H1 (cell line): ENCODE results near the gene NAV3. TPM values are rescaled to one million over a fixed set of nuclear protein-coding genes. Genes with fewer than 3 reads are reported as not detected.

Experiments
- CTCF ChIA-PET: fragments of 300-600 bp; sonication (Branson Sonifier 250); formaldehyde crosslinking; loops from one replicate; lab custom pipeline; 2021; ENCODE audit not compliant: partially characterized antibody; lab: Charles Lee
- POLR2A ChIA-PET: fragments of 300-600 bp; sonication (Branson Sonifier 250); formaldehyde crosslinking; loops from one replicate; lab custom pipeline; 2021; ENCODE audit warnings: inconsistent platforms; ENCODE audit not compliant: partially characterized antibody; lab: Charles Lee
- DNase-seq, 2 experiments: peaks; one replicate each; pipeline versions ENCODE4 v3.0.0 to v3.0.0-alpha.2; 2010 to 2022; ENCODE audit warnings: low spot score in 2 of 2, low read depth in 1 of 2, mixed read lengths in 1 of 2
- FAIRE-seq: peaks from 2 replicates; lab custom pipeline; 2011; peaks lifted over from hg19 to GRCh38; lab: Jason Lieb, UNC
- H2AFZ ChIP-seq: 2 replicates; pipeline ENCODE4 v1.8.1; 2012; ENCODE audit warnings: low read length, inconsistent platforms
- H2AK5ac ChIP-seq: 2 replicates; pipeline ENCODE4 v1.6.1; 2013; ENCODE audit warnings: low read depth, low read length
- H2BK120ac ChIP-seq: replicated peaks from 2 replicates; pipeline ENCODE3; 2013; ENCODE audit warnings: low read depth, low read length, inconsistent platforms
- H2BK12ac ChIP-seq: 2 replicates; pipeline ENCODE4 v1.6.1; 2013; ENCODE audit warnings: low read depth, low read length
- H2BK15ac ChIP-seq: 2 replicates; pipeline ENCODE4 v1.6.1; 2013; ENCODE audit warnings: low read length
- H2BK20ac ChIP-seq: 2 replicates; pipeline ENCODE4 v1.6.1; 2013; ENCODE audit warnings: low read length
- H2BK5ac ChIP-seq: 2 replicates; pipeline ENCODE4 v1.6.1; 2013; ENCODE audit warnings: low read depth, low read length
- H3K14ac ChIP-seq: 2 replicates; pipeline ENCODE4 v1.6.1; 2013; ENCODE audit warnings: inconsistent platforms; ENCODE audit not compliant: insufficient read length
- H3K18ac ChIP-seq: 2 replicates; pipeline ENCODE4 v1.6.1; 2013; ENCODE audit warnings: low read length; ENCODE audit errors: extremely low read depth
- H3K23ac ChIP-seq: 2 replicates; pipeline ENCODE4 v1.6.1; 2013; ENCODE audit warnings: inconsistent platforms; ENCODE audit not compliant: insufficient read length
- H3K23me2 ChIP-seq: 2 replicates; pipeline ENCODE4 v1.6.1; 2013; ENCODE audit warnings: low read depth, low read length
- H3K27ac ChIP-seq: 2 replicates; pipeline ENCODE4 v1.6.1; 2011; ENCODE audit warnings: low read depth, low read length, inconsistent platforms
- H3K27me3 ChIP-seq, 4 experiments: replicated peaks in 1 of 4; 1 replicate in 1 of 4; 2 replicates in 3 of 4; pipeline versions ENCODE4 v1.6.1 to v1.8.1; 2011 to 2013; ENCODE audit warnings: low read length in 3 of 4, mild to moderate bottlenecking in 3 of 4, inconsistent platforms in 2 of 4, mixed read lengths in 2 of 4, moderate library complexity in 1 of 4; ENCODE audit not compliant: control insufficient read depth in 3 of 4, insufficient read depth in 3 of 4; ENCODE audit errors: extremely low read depth in 1 of 4
- H3K36me3 ChIP-seq, 4 experiments: 2 replicates each; pipeline versions ENCODE4 v1.6.1 to v1.8.1; 2011 to 2013; ENCODE audit warnings: mild to moderate bottlenecking in 4 of 4, low read length in 3 of 4, moderate library complexity in 2 of 4, control low read depth in 1 of 4, inconsistent platforms in 1 of 4; ENCODE audit not compliant: insufficient read depth in 4 of 4, control insufficient read depth in 2 of 4
- H3K4ac ChIP-seq: replicated peaks from 2 replicates; pipeline ENCODE3; 2013; ENCODE audit warnings: low read length, low read depth, mixed read lengths, inconsistent platforms; ENCODE audit not compliant: insufficient read length
- H3K4me1 ChIP-seq, 4 experiments: replicated peaks in 1 of 4; 1 replicate in 1 of 4; 2 replicates in 3 of 4; pipeline versions ENCODE4 v1.6.1 to v1.8.1; 2011 to 2013; ENCODE audit warnings: low read length in 3 of 4, inconsistent platforms in 2 of 4, mixed read lengths in 1 of 4; ENCODE audit not compliant: insufficient read depth in 4 of 4, control insufficient read depth in 3 of 4
- H3K4me2 ChIP-seq, 2 experiments: 2 replicates each; pipeline versions ENCODE4 v1.6.1 to v1.8.1; 2011 to 2013; ENCODE audit warnings: low read depth in 2 of 2, low read length in 2 of 2, control low read depth in 1 of 2, inconsistent platforms in 1 of 2, mild to moderate bottlenecking in 1 of 2; ENCODE audit not compliant: insufficient read depth in 1 of 2
- H3K4me3 ChIP-seq, 4 experiments: fragments of 200-600, 300-600 bp in 1 of 4; sonication (generic), shearing (Covaris generic), sonication (Bioruptor Twin) in 1 of 4; 2 replicates each; pipeline versions ENCODE4 v1.5.1 to v1.8.1; 2011 to 2016; ENCODE audit warnings: low read length in 4 of 4, low read depth in 3 of 4, control low read depth in 2 of 4, inconsistent platforms in 2 of 4, mild to moderate bottlenecking in 2 of 4, mixed read lengths in 1 of 4, moderate library complexity in 1 of 4; ENCODE audit not compliant: insufficient read depth in 2 of 4; ENCODE audit errors: extremely low read depth in 1 of 4
- H3K56ac ChIP-seq: replicated peaks from 2 replicates; pipeline ENCODE3; 2013; ENCODE audit warnings: low read depth, mild to moderate bottlenecking, mixed read lengths, low read length, inconsistent platforms; ENCODE audit not compliant: insufficient read length
- H3K79me1 ChIP-seq: 2 replicates; pipeline ENCODE4 v1.6.1; 2013; ENCODE audit warnings: low read depth, low read length, control low read depth
- H3K79me2 ChIP-seq, 2 experiments: 2 replicates each; pipeline versions ENCODE4 v1.6.1 to v1.8.1; 2012 to 2013; ENCODE audit warnings: low read length in 2 of 2, mild to moderate bottlenecking in 2 of 2, inconsistent platforms in 1 of 2; ENCODE audit not compliant: insufficient read depth in 2 of 2, control insufficient read depth in 1 of 2
- H3K9ac ChIP-seq, 4 experiments: replicated peaks in 1 of 4; 1 replicate in 1 of 4; 2 replicates in 3 of 4; pipeline versions ENCODE4 v1.6.1 to v1.8.1; 2011 to 2013; ENCODE audit warnings: low read depth in 3 of 4, low read length in 3 of 4, control low read depth in 2 of 4, mild to moderate bottlenecking in 2 of 4, moderate library complexity in 2 of 4, inconsistent platforms in 1 of 4; ENCODE audit errors: extremely low read depth in 1 of 4
- H3K9me3 ChIP-seq, 2 experiments: 2 replicates each; pipeline versions ENCODE4 v1.6.1 to v1.8.1; 2012 to 2013; ENCODE audit warnings: mild to moderate bottlenecking in 2 of 2, moderate library complexity in 2 of 2, control low read depth in 1 of 2, inconsistent platforms in 1 of 2, low read depth in 1 of 2, low read length in 1 of 2, mixed read lengths in 1 of 2; ENCODE audit not compliant: insufficient read depth in 2 of 2
- H4K20me1 ChIP-seq, 2 experiments: replicated peaks in 1 of 2; 2 replicates each; pipeline versions ENCODE3 to v1.8.1; 2011 to 2013; ENCODE audit warnings: inconsistent platforms in 2 of 2, low read length in 2 of 2, mild to moderate bottlenecking in 1 of 2; ENCODE audit not compliant: insufficient read depth in 2 of 2, control insufficient read depth in 1 of 2
- H4K5ac ChIP-seq: 2 replicates; pipeline ENCODE4 v1.6.1; 2013; ENCODE audit warnings: low read length, low read depth, mixed read lengths, inconsistent platforms; ENCODE audit not compliant: insufficient read length
- H4K8ac ChIP-seq: 2 replicates; pipeline ENCODE4 v1.8.0; 2013; ENCODE audit warnings: mild to moderate bottlenecking, moderate library complexity, low read length, inconsistent platforms; ENCODE audit not compliant: insufficient read depth; ENCODE audit errors: extremely low read depth
- H4K91ac ChIP-seq: replicated peaks from 2 replicates; pipeline ENCODE3; 2013; ENCODE audit warnings: low read length, mixed read lengths, inconsistent platforms; ENCODE audit not compliant: insufficient read length
- KDM5A ChIP-seq: fragments of 200-600 bp; IDR thresholded peaks from 2 replicates; pipeline ENCODE4 v1.7.1; 2012; ENCODE audit warnings: mild to moderate bottlenecking, low read length, inconsistent platforms, mixed read lengths
- RFX5 ChIP-seq: IDR thresholded peaks from 2 replicates; pipeline ENCODE4 v1.6.1; 2011; ENCODE audit warnings: low read depth, low read length, improper control_type of control experiment, borderline replicate concordance
- TAF7 ChIP-seq: optimal IDR thresholded peaks from 2 replicates; pipeline ENCODE3; 2011; ENCODE audit warnings: low read depth, mild to moderate bottlenecking, inconsistent platforms, low read length, moderate library complexity, borderline replicate concordance
- WGBS, 2 experiments: shearing (Covaris generic) in 1 of 2; methylation state at CpG; one replicate each; pipeline versions ENCODE4 v1.1.6 to v1.1.7; 2013 to 2015; ENCODE audit warnings: low lambda C conversion rate in 2 of 2, mixed read lengths in 2 of 2, inconsistent platforms in 1 of 2, low coverage in 1 of 2, missing lambda C conversion rate in 1 of 2; ENCODE audit not compliant: insufficient replicate concordance in 2 of 2, insufficient coverage in 1 of 2, insufficient read length in 1 of 2; ENCODE audit errors: extremely low coverage in 1 of 2, missing lambda C conversion rate in 1 of 2; 5-methylcytosine and 5-hydroxymethylcytosine counted together
- polyA plus RNA-seq, 7 experiments: library from polyadenylated mRNA; depleted of rRNA in 3 of 7; stranded (reverse) in 5 of 7; unstranded in 2 of 7; fragments of >200 nt in 5 of 7; fragments of 200-250 nt in 2 of 7; gene quantifications; 1 replicate in 5 of 7; 2 replicates in 1 of 7; 4 replicates in 1 of 7; pipeline versions ENCODE4 v1.2.1 to v1.2.3, GENCODE V29; 2011 to 2013; ENCODE audit warnings: missing spikeins in 2 of 7, mixed read lengths in 2 of 7
- total RNA-seq: library from RNA; stranded (reverse); fragmentation: NEBNext Ultra II Directional; extraction: Animal tissue kit (Norgen Biotek cat#: 25700); gene quantifications from 2 replicates; pipeline ENCODE4 v1.2.1, GENCODE V29; 2021

Gene NAV3
- total and polyA plus RNA-seq, 2 of the 8 experiments (the other 6 are each of a cell fraction or from before 2014, with no cell fraction given): 0.47 to 5.0 TPM

GRCh38 chr12:77814386-77814785, 16.3 kb upstream of the NAV3 start:
- Histone ChIP-seq H3K23ac (no peak overlapping the region), H4K5ac (no peak overlapping the region), H2AK5ac (no peak overlapping the region), H3K27me3 (no peaks in the 10 kb centered on the region), H4K91ac (no peak overlapping the region), H3K56ac (no peak overlapping the region), H3K9me3 (no peaks in the 10 kb centered on the region), H3K79me1 (no peaks in the 10 kb centered on the region), H3K27ac (no peak overlapping the region), H3K18ac (no peak overlapping the region), H4K8ac (no peak overlapping the region), H3K9ac (no peak overlapping the region), H3K23me2 (no peaks in the 10 kb centered on the region), H3K79me2 (no peaks in the 10 kb centered on the region), H2BK20ac (no peak overlapping the region), H3K4me1 (no peaks in the 10 kb centered on the region), H2BK120ac (no peak overlapping the region), H3K4me3 (no peak overlapping the region), H3K4ac (no peak overlapping the region), H3K4me2 (no peak overlapping the region), H4K20me1 (no peaks in the 10 kb centered on the region), H3K14ac (no peak overlapping the region), H2AFZ (no peak overlapping the region), H2BK5ac (no peak overlapping the region), H2BK12ac (no peak overlapping the region), H2BK15ac (no peak overlapping the region), H3K36me3 (no peaks in the 10 kb centered on the region)
- 93% methylated on average over 1 of the region's 1 CpG; no CpG with 5 or more reads in 1 of the 2 experiments for WGBS, 2 experiments
- DNase-seq (no peak), FAIRE-seq (no peak)
- CTCF ChIA-PET: interaction anchor here (1.0 kb wide), 1 partner anchor 32 kb away, joined by 3 read pairs; no protein-coding TSS in a partner anchor
- POLR2A ChIA-PET: no interaction called here
- no peak for TF ChIP-seq TAF7
- TF ChIP-seq RFX5: no peak
- TF ChIP-seq KDM5A: no peak
